ENCODE data around the gene P2RX4.
"Not testable (repeated sequence)": the region's sequence is repeated elsewhere in the genome, so short reads cannot be mapped to it uniquely, and the experiment has no call there.

Gene P2RX4

GRCh38 chr12:121196902-121197301 lies 13.0 kb upstream of the P2RX4 start:
- Histone ChIP-seq H3K79me1 (ENCODE audit: low read length) (no peaks in the 10 kb centered on the region), H3K79me2 (ENCODE audit: control insufficient read depth, insufficient read depth, low read length, poor library complexity) (no peaks in the 10 kb centered on the region), H3K27ac (ENCODE audit: low read depth, low read length) (no peak overlapping the region), H3K4me2 (ENCODE audit: low read length) (no peak overlapping the region), H2BK120ac (ENCODE audit: insufficient read depth, low read length, poor library complexity) (no peak overlapping the region), H4K8ac (ENCODE audit: low read depth, low read length) (no peak overlapping the region), H3K23ac (ENCODE audit: low read length) (no peak overlapping the region), H3K4me1 (ENCODE audit: control insufficient read depth in 1 of 2, insufficient read depth in 2 of 2, low read length in 2 of 2) (no peaks in the 10 kb centered on the region), H2BK12ac (ENCODE audit: low read length) (no peak overlapping the region), H3K18ac (ENCODE audit: low read length) (no peak overlapping the region), H3K4ac (ENCODE audit: low read depth, low read length) (no peak overlapping the region), H3K9me3 (ENCODE audit: insufficient read depth, low read depth, low read length) (no peaks in the 10 kb centered on the region), H2AFZ (ENCODE audit: insufficient read depth, low read length, poor library complexity) (no peak overlapping the region), H2AK5ac (ENCODE audit: low read length) (no peak overlapping the region), H3K27me3 (ENCODE audit: insufficient read depth, low read length) (no peaks in the 10 kb centered on the region), H2BK5ac (ENCODE audit: low read depth, low read length, poor library complexity) (no peak overlapping the region), H4K91ac (ENCODE audit: low read depth, low read length) (no peak overlapping the region), H3K9ac (ENCODE audit: low read length) (no peak overlapping the region), H3K14ac (ENCODE audit: low read length) (no peak overlapping the region), H4K12ac (ENCODE audit: low read depth, low read length) (no peak overlapping the region), H3K36me3 (ENCODE audit: control insufficient read depth in 1 of 2, insufficient read depth in 2 of 2, low read length in 2 of 2) (no peaks in the 10 kb centered on the region), H3K4me3 (ENCODE audit: low read depth, low read length) (no peak overlapping the region)
- DNase-seq = peak; percentile 38 to 58
- WGBS (ENCODE audit: extremely low coverage, insufficient coverage, insufficient read length) = no CpG with 5 or more reads among the region's 6 CpGs

- H3K79me2 ChIP-seq (ENCODE audit: control insufficient read depth, insufficient read depth, low read length, poor library complexity) = no peaks in the 10 kb centered on the region
- H3K18ac ChIP-seq (ENCODE audit: low read length) = no peak overlapping the region
- no peak overlapping the region for H3K4me2 ChIP-seq (ENCODE audit: low read length)
- H3K9ac ChIP-seq (ENCODE audit: low read length) = no peak overlapping the region
- no peak for DNase-seq
- no peak overlapping the region for H2BK120ac ChIP-seq (ENCODE audit: insufficient read depth, low read length, poor library complexity)
- H3K79me1 ChIP-seq (ENCODE audit: low read length) = no peaks in the 10 kb centered on the region
- H3K4ac ChIP-seq (ENCODE audit: low read depth, low read length) = no peak overlapping the region
- H3K23ac ChIP-seq (ENCODE audit: low read length) = no peak overlapping the region
- H3K9me3 ChIP-seq (ENCODE audit: insufficient read depth, low read depth, low read length) = no peaks in the 10 kb centered on the region
- no peak overlapping the region for H3K4me3 ChIP-seq (ENCODE audit: low read depth, low read length)
- no peak overlapping the region for H4K8ac ChIP-seq (ENCODE audit: low read depth, low read length)
- no peaks in the 10 kb centered on the region for H3K27me3 ChIP-seq (ENCODE audit: insufficient read depth, low read length)
- H3K4me1 ChIP-seq (ENCODE audit: control insufficient read depth in 1 of 2, insufficient read depth in 2 of 2, low read length in 2 of 2) = no peaks in the 10 kb centered on the region
- H3K36me3 ChIP-seq (ENCODE audit: control insufficient read depth in 1 of 2, insufficient read depth in 2 of 2, low read length in 2 of 2) = no peaks in the 10 kb centered on the region
- H4K91ac ChIP-seq (ENCODE audit: low read depth, low read length) = no peak overlapping the region
- H2BK12ac ChIP-seq (ENCODE audit: low read length) = no peak overlapping the region
- H3K27ac ChIP-seq (ENCODE audit: low read depth, low read length) = no peak overlapping the region
- H4K12ac ChIP-seq (ENCODE audit: low read depth, low read length) = no peak overlapping the region
- no CpG with 5 or more reads among the region's 7 CpGs for WGBS (ENCODE audit: extremely low coverage, insufficient coverage, insufficient read length)
- H2AFZ ChIP-seq (ENCODE audit: insufficient read depth, low read length, poor library complexity) = no peak overlapping the region
- H2AK5ac ChIP-seq (ENCODE audit: low read length) = no peak overlapping the region
- H3K14ac ChIP-seq (ENCODE audit: low read length) = no peak overlapping the region
- H2BK5ac ChIP-seq (ENCODE audit: low read depth, low read length, poor library complexity) = no peak overlapping the region
Measured at GRCh38 chr12:121198949-121199348, 11.0 kb upstream of the P2RX4 start.

DNA sequence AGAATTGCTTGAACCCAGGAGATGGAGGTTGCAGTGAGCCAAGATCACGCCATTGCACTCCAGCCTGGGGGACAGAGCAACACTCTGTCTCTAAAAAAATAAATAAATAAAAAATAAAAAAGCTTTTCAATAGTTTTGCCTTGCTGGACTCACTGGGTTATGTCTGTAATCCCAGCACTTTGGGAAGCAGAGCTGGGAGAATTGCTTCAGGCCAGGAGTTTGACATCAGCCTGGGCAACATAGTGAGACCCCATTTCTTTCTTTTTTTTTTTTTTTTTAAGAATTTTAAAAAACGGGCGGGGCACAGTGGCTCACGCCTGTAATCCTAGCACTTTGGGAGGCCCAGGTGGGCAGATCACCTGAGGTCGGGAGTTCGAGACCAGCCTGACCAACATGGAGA lies 8.8 kb upstream of the P2RX4 start:
- H3K27ac ChIP-seq (ENCODE audit: low read depth, low read length); H3K36me3 ChIP-seq (ENCODE audit: control insufficient read depth in 1 of 2, insufficient read depth in 2 of 2, low read length in 2 of 2); H4K12ac ChIP-seq (ENCODE audit: low read depth, low read length); H3K79me2 ChIP-seq (ENCODE audit: control insufficient read depth, insufficient read depth, low read length, poor library complexity); H2AFZ ChIP-seq (ENCODE audit: insufficient read depth, low read length, poor library complexity); H4K8ac ChIP-seq (ENCODE audit: low read depth, low read length); H3K4me2 ChIP-seq (ENCODE audit: low read length); H3K14ac ChIP-seq (ENCODE audit: low read length); H3K4ac ChIP-seq (ENCODE audit: low read depth, low read length); H2BK5ac ChIP-seq (ENCODE audit: low read depth, low read length, poor library complexity); H3K18ac ChIP-seq (ENCODE audit: low read length); H2BK12ac ChIP-seq (ENCODE audit: low read length); H3K27me3 ChIP-seq (ENCODE audit: insufficient read depth, low read length); H3K4me1 ChIP-seq (ENCODE audit: control insufficient read depth in 1 of 2, insufficient read depth in 2 of 2, low read length in 2 of 2); DNase-seq; H3K23ac ChIP-seq (ENCODE audit: low read length); H3K9me3 ChIP-seq (ENCODE audit: insufficient read depth, low read depth, low read length); H2BK120ac ChIP-seq (ENCODE audit: insufficient read depth, low read length, poor library complexity); H4K91ac ChIP-seq (ENCODE audit: low read depth, low read length); H3K4me3 ChIP-seq (ENCODE audit: low read depth, low read length); H3K9ac ChIP-seq (ENCODE audit: low read length); H2AK5ac ChIP-seq (ENCODE audit: low read length); H3K79me1 ChIP-seq (ENCODE audit: low read length): not testable (repeated sequence)
- no CpG with 5 or more reads among the region's 6 CpGs for WGBS (ENCODE audit: extremely low coverage, insufficient coverage, insufficient read length)

GRCh38 chr12:121202407-121203355 lies 7.2 kb upstream of the P2RX4 start:
- Histone ChIP-seq H3K9me3 (ENCODE audit: insufficient read depth, low read depth, low read length) (no peaks in the 10 kb centered on the region), H3K14ac (ENCODE audit: low read length) (no peak overlapping the region), H2BK5ac (ENCODE audit: low read depth, low read length, poor library complexity) (no peak overlapping the region), H3K4me3 (ENCODE audit: low read depth, low read length) (no peak overlapping the region), H3K23ac (ENCODE audit: low read length) (no peak overlapping the region), H3K4ac (ENCODE audit: low read depth, low read length) (no peak overlapping the region), H3K36me3 (ENCODE audit: control insufficient read depth in 1 of 2, insufficient read depth in 2 of 2, low read length in 2 of 2) (no peaks in the 10 kb centered on the region), H4K12ac (ENCODE audit: low read depth, low read length) (no peak overlapping the region), H2AK5ac (ENCODE audit: low read length) (no peak overlapping the region), H3K27me3 (ENCODE audit: insufficient read depth, low read length) (no peaks in the 10 kb centered on the region), H4K8ac (ENCODE audit: low read depth, low read length) (no peak overlapping the region), H3K4me2 (ENCODE audit: low read length) (no peak overlapping the region), H3K9ac (ENCODE audit: low read length) (no peak overlapping the region), H3K79me1 (ENCODE audit: low read length) (no peaks in the 10 kb centered on the region), H2AFZ (ENCODE audit: insufficient read depth, low read length, poor library complexity) (no peak overlapping the region), H3K27ac (ENCODE audit: low read depth, low read length) (no peak overlapping the region), H2BK12ac (ENCODE audit: low read length) (no peak overlapping the region), H2BK120ac (ENCODE audit: insufficient read depth, low read length, poor library complexity) (no peak overlapping the region), H3K4me1 (ENCODE audit: control insufficient read depth in 1 of 2, insufficient read depth in 2 of 2, low read length in 2 of 2) (no peaks in the 10 kb centered on the region), H3K79me2 (ENCODE audit: control insufficient read depth, insufficient read depth, low read length, poor library complexity) (no peaks in the 10 kb centered on the region), H4K91ac (ENCODE audit: low read depth, low read length) (no peak overlapping the region), H3K18ac (ENCODE audit: low read length) (no peak overlapping the region)
- DNase-seq = no peak
- WGBS (ENCODE audit: extremely low coverage, insufficient coverage, insufficient read length) = no CpG with 5 or more reads among the region's 14 CpGs

Measured in trophoblast cell (in vitro differentiated cells and primary cell).